ENCODE results near the gene IL17C.
A peak's percentile ranks its signal among the peaks of the same experiment; 100 is the strongest.
"Not testable (repeated sequence)": the region's sequence is repeated elsewhere in the genome, so short reads cannot be mapped to it uniquely, and the experiment has no call there.

Gene IL17C

GRCh38 chr16:88665148-88665547 is 26.8 kb downstream of the IL17C start:
- Histone ChIP-seq H3K4me3 (ENCODE audit: low read length) (peak overlapping the region; percentile 92), H3K4me2 (ENCODE audit: low read length) (peak overlapping the region; percentile 71)

GRCh38 chr16:88665570-88665969 is 27.2 kb downstream of the IL17C start:
- H3K4me2 ChIP-seq (ENCODE audit: low read length) = peak overlapping the region; percentile 71
- H3K9me3 ChIP-seq (ENCODE audit: control insufficient read depth, insufficient read depth, low read length) = no peaks in the 10 kb centered on the region

More at GRCh38 chr16:88665148-88665547, 26.8 kb downstream of the IL17C start:
- Histone ChIP-seq H3K27ac (ENCODE audit: low read depth, low read length) (peak overlapping the region; percentile 90), H3K9me2 (replicated peaks; ENCODE audit: control insufficient read depth, low read length) (no peaks in the 10 kb centered on the region), H3K79me2 (ENCODE audit: control insufficient read depth, low read length) (peaks cover 50% of the 10 kb centered on the region), H4K20me1 (ENCODE audit: control insufficient read depth, insufficient read depth, low read depth, low read length) (peaks cover 10% of the 10 kb centered on the region; the same call in 1 of the 2 replicates), H3K36me3 (ENCODE audit: control insufficient read depth, low read length) (peaks cover 49% of the 10 kb centered on the region), H3K9me3 (ENCODE audit: control insufficient read depth, insufficient read depth, low read length) (no peaks in the 10 kb centered on the region), H3K27me3 (ENCODE audit: control insufficient read depth, low read length) (no peaks in the 10 kb centered on the region), H3F3A (ENCODE audit: control insufficient read depth, insufficient read depth) (peaks cover 12% of the 10 kb centered on the region), H3K4me1 (ENCODE audit: control insufficient read depth, low read length) (peaks cover 44% of the 10 kb centered on the region)
- TF ChIP-seq EZH2phosphoT487 (IDR thresholded peaks at IDR 0.05; ENCODE audit: borderline replicate concordance, low read length) (no peak), CTCF (IDR thresholded peaks at IDR 0.05; ENCODE audit: low read depth, low read length, poor library complexity, severe bottlenecking) (no peak)

GRCh38 chr16:88667461-88667860 is 29.1 kb downstream of the IL17C start:
- H3K27ac ChIP-seq (ENCODE audit: low read depth, low read length) = no peak overlapping the region
- TF ChIP-seq CTCF (IDR thresholded peaks at IDR 0.05; ENCODE audit: low read depth, low read length, poor library complexity, severe bottlenecking) (no peak), EZH2phosphoT487 (IDR thresholded peaks at IDR 0.05; ENCODE audit: borderline replicate concordance, low read length) (no peak)

More at GRCh38 chr16:88665570-88665969, 27.2 kb downstream of the IL17C start:
- Histone ChIP-seq H3K27me3 (ENCODE audit: control insufficient read depth, low read length) (no peaks in the 10 kb centered on the region), H4K20me1 (ENCODE audit: control insufficient read depth, insufficient read depth, low read depth, low read length) (peaks cover 10% of the 10 kb centered on the region; the same call in 1 of the 2 replicates), H3F3A (ENCODE audit: control insufficient read depth, insufficient read depth) (peaks cover 12% of the 10 kb centered on the region), H3K4me1 (ENCODE audit: control insufficient read depth, low read length) (peaks cover 42% of the 10 kb centered on the region), H3K27ac (ENCODE audit: low read depth, low read length) (peak overlapping the region; percentile 90), H3K9me2 (replicated peaks; ENCODE audit: control insufficient read depth, low read length) (no peaks in the 10 kb centered on the region), H3K79me2 (ENCODE audit: control insufficient read depth, low read length) (peaks cover 46% of the 10 kb centered on the region), H3K4me3 (ENCODE audit: low read length) (peak overlapping the region; percentile 92), H3K36me3 (ENCODE audit: control insufficient read depth, low read length) (peaks cover 47% of the 10 kb centered on the region)
- TF ChIP-seq EZH2phosphoT487 (IDR thresholded peaks at IDR 0.05; ENCODE audit: borderline replicate concordance, low read length) (no peak), CTCF (IDR thresholded peaks at IDR 0.05; ENCODE audit: low read depth, low read length, poor library complexity, severe bottlenecking) (no peak)

GRCh38 chr16:88669493-88669892 is 31.1 kb downstream of the IL17C start:
- not testable (repeated sequence) for H3K9me3 ChIP-seq (ENCODE audit: control insufficient read depth, insufficient read depth, low read length)
- peaks cover 29% of the 10 kb centered on the region for H3K36me3 ChIP-seq (ENCODE audit: control insufficient read depth, low read length)

More at GRCh38 chr16:88667461-88667860, 29.1 kb downstream of the IL17C start:
- Histone ChIP-seq H3K27me3 (ENCODE audit: control insufficient read depth, low read length) (no peaks in the 10 kb centered on the region), H3K36me3 (ENCODE audit: control insufficient read depth, low read length) (peaks cover 33% of the 10 kb centered on the region), H3K79me2 (ENCODE audit: control insufficient read depth, low read length) (peaks cover 27% of the 10 kb centered on the region), H3K9me2 (replicated peaks; ENCODE audit: control insufficient read depth, low read length) (no peaks in the 10 kb centered on the region), H3K4me3 (ENCODE audit: low read length) (no peak overlapping the region), H3K9me3 (ENCODE audit: control insufficient read depth, insufficient read depth, low read length) (no peaks in the 10 kb centered on the region), H3K4me1 (ENCODE audit: control insufficient read depth, low read length) (peaks cover 33% of the 10 kb centered on the region), H3F3A (ENCODE audit: control insufficient read depth, insufficient read depth) (peaks cover 12% of the 10 kb centered on the region), H3K4me2 (ENCODE audit: low read length) (no peak overlapping the region), H4K20me1 (ENCODE audit: control insufficient read depth, insufficient read depth, low read depth, low read length) (no peaks in the 10 kb centered on the region)

More at GRCh38 chr16:88669493-88669892, 31.1 kb downstream of the IL17C start:
- not testable (repeated sequence) for H3K27me3 ChIP-seq (ENCODE audit: control insufficient read depth, low read length); H4K20me1 ChIP-seq (ENCODE audit: control insufficient read depth, insufficient read depth, low read depth, low read length); H3K4me3 ChIP-seq (ENCODE audit: low read length); H3K4me2 ChIP-seq (ENCODE audit: low read length); H3K9me2 ChIP-seq (replicated peaks; ENCODE audit: control insufficient read depth, low read length); H3K27ac ChIP-seq (ENCODE audit: low read depth, low read length)
- H3K4me1 ChIP-seq (ENCODE audit: control insufficient read depth, low read length) = peaks cover 28% of the 10 kb centered on the region
- peaks cover 12% of the 10 kb centered on the region for H3F3A ChIP-seq (ENCODE audit: control insufficient read depth, insufficient read depth)
- peaks cover 12% of the 10 kb centered on the region for H3K79me2 ChIP-seq (ENCODE audit: control insufficient read depth, low read length)

Data from DOHH2 (cell line).